ENCODE results near the gene ZMYND15.

The ZMYND15 gene

DNA sequence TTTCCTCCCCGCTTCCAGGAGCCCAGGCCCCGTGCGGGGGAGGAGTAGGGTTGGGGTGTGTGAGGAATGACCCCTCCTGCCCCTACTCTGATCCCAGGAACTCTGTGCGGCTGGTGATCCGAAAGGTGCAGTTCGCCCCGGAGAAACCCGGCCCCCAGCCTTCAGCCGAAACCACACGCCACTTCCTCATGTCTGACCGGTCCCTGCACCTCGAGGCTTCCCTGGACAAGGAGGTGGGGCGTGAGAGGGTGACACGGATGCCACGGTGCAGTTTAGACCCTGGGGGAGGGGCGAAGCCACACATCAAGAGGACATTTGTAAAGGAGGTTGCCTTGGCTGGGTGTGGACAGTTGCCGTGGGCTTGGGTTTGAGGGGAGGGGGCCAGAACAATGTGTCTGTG lies 21.8 kb upstream of the ZMYND15 start:
- no peak for FAIRE-seq

DNA sequence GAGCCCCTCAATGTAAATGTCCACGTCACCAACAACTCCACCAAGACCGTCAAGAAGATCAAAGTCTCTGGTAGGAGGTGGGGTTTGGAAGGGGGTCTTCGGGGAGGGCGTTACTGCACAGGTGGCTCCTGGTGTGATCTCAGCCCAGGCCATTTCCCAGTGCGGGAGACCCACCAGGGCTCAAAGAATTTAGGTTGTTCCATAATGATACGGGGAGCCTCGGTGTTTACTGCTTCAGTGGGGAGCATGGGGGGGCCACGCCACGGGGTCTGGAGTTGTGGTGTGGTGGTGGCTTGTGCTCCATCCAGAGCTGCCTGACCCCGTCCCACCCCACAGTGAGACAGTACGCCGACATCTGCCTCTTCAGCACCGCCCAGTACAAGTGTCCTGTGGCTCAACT lies 21.4 kb upstream of the ZMYND15 start:
- FAIRE-seq = no peak

DNA sequence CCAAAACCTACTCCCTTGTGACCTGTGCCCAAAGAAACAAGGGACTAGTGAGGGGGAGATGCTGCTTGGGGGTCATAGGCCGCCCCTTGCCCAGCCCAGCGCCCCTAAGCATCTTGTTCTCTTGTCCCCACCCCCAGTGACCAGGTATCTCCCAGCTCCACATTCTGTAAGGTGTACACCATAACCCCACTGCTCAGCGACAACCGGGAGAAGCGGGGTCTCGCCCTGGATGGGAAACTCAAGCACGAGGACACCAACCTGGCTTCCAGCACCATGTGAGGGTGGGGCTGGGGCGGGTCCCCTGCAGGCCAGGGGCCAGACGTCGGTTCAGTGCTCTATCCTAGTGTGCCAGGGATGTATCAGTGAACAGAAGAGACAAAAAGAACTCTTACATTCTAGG lies 20.5 kb upstream of the ZMYND15 start:
- no peak for FAIRE-seq

DNA sequence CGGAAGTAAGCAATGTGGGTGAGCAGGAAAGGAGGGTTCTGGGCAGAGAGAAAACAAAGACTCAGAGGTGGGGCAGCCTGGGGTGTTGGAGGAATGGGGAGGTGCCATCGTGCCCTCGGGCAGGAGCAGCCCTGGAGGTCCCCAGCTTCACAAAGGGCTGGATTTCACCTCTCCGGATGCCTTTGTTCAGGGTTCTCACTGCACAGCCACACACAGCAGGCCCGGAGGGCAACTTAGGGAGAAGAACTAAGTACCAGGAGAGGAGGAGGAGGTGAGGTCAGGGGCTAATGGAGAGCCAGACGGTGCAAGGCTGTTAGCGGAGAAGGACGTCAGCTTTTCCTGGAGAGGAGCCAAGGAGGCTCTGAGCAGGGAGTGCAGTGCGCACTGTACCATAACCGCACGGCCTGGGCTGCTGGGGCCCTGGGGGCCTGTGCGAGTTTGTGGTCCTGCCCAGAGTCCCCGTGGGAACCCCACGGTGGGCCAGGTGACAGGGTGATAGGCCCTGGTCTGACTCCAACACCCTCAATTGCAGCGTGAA lies 19.9 kb upstream of the ZMYND15 start:
- no peak for FAIRE-seq

DNA sequence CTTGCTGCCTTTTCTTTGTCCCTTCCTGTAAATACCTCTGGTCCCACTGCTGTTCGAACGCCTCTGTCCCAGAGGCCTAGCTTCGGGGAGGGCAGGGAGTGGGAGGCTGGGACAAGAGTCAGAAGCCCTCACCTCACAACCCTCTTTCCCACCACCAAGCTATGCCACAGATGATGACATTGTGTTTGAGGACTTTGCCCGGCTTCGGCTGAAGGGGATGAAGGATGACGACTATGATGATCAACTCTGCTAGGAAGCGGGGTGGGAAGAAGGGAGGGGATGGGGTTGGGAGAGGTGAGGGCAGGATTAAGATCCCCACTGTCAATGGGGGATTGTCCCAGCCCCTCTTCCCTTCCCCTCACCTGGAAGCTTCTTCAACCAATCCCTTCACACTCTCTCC lies 18.8 kb upstream of the ZMYND15 start:
- no peak for FAIRE-seq

DNA sequence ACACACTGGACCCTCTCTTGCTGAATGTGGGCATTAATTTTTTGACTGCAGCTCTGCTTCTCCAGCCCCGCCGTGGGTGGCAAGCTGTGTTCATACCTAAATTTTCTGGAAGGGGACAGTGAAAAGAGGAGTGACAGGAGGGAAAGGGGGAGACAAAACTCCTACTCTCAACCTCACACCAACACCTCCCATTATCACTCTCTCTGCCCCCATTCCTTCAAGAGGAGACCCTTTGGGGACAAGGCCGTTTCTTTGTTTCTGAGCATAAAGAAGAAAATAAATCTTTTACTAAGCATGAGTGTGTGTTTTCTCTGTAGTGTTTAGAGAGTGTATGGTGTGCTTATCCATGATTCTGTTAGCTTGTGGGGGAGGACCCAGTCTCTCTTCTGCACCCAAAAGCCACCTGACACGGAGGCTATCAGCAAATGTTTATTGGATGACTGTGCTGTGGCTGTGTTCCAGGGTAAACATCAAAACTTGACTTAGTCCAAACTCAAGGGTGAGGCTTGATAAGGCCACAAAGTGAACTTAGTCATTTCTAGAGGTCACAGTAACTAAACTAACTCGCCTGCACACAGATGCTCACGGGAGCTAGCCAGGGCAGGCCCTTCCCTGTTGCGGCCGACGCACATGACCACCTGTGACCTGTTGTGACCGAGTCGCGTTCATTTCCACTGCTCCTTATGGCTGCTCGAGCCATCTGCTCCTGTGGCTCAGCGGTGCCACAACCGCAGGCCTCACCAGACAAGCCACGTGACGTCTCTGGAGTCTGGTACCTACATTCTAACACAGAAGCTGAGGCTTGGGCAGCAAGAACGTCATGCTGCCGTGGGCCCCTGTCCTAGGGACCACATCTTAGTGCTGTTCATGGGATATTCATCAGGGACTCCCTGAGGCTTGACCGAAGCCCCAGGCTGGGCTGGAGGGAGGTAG lies 18.2 kb upstream of the ZMYND15 start:
- FAIRE-seq = no peak

DNA sequence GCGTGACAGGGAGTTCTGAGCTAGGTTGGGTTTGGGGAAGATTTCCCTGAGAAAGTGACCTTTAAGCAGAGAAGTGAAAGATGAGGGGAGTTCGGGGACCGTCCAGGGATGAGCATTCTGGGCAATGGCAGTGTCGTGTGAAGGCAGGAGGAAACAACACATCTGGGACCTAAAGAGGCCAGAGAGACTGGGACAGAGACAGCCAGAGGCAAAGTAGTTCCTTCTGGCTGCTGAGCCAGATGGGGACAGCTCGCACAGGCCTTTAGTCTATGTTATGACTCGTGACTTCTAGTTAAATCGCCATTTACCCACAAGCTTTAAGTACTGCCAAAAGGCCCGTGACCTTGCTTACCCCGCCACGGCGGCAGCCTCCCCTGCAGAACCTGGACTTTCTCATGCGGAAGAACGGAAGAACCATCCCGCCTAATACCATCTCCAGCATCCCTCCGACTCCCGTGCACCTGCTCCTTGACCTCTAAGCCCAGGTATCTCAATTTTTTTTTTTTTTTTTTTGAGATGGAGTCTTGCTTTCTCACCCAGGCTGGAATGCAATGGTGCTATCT lies 16.9 kb upstream of the ZMYND15 start:
- no peak for FAIRE-seq

DNA sequence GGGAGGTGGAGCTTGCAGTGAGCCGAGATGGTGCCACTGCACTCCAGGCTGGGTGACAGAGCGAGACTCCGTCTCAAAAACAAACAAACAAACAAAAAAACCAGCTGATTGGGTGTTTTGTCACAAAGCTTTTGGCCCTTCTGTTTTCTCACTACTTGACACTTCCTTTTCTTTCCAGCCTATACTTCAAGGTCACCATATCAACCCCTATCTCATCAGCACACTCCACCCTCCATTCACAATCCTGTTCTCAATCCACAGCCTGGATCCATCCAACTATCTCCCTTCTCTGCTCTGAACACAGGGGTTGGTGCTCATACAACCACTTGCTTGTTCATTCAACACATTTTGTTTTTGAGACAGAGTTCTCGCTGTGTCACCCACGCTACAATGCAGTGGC lies 15.0 kb upstream of the ZMYND15 start:
- no peak for FAIRE-seq

DNA sequence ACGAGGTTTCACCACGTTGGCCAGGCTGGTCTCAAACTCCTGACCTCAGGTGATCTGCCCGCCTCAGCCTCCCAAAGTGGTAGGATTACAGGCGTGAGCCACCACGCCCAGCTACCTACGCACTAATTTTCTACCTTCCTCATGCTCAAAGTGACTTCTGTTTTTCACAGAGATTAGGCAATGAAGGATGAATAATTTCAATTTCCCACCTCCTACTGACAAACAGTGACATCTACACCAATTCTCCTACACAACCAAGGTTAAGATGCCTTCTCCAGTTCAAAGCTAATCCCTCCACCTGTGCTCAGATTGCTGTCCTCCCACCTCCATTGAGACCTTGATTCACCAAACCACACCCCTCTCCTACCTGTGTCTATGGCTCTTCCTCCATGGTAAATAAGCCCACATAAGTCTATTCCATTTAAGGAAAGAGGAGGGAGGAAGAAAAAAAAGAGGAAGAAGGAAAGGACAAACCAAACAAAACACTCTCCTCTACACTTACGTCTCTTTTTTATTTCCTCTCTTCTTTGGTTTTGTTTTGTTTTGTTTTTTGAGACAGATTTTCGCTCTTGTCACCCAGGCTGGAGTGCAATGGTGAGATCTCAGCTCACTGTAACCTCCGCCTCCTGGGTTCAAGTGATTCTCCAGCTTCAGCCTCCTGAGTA lies 13.9 kb upstream of the ZMYND15 start:
- no peak for FAIRE-seq

DNA sequence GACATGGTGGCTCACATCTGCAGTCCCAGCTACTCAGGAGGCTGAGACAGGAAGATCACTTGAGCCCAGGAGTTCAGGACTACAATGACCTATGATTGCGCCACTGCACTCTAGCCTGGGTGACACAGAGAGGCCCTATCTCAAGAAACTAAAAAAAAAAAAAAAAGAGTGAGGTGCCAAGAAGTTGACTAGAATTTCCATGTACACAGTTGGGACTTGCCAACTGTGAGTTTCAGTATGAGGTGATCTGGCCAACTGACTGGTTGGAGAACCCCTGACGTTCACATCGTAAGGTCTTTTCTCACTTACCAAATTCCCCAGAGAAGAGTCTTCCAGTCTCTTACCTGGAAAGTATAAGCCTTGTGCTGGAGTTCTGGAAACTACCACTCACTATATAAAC lies 11.5 kb upstream of the ZMYND15 start:
- FAIRE-seq = no peak

DNA sequence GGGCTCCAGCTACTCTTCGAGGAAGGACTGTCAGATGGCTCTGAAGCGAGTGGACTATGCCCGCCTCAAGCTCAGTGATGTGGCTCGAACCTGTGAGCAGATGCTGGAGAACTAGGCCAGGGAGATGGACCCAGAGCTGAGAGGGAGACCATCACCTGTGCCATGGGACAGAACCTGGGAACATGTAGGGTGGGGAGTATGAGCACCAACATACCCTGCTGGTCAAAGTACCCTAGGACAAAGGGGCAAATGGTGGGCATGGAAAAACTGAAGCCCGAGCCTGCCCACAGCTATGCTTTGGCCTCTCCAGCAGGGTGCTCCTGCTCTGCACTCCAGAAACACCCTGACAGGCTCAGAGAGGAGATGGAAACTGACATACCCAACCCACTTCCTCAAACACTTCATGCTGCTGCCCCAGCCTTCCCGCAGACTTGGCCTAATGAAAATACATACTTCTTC lies 6.5 kb upstream of the ZMYND15 start:
- no peak for FAIRE-seq

DNA sequence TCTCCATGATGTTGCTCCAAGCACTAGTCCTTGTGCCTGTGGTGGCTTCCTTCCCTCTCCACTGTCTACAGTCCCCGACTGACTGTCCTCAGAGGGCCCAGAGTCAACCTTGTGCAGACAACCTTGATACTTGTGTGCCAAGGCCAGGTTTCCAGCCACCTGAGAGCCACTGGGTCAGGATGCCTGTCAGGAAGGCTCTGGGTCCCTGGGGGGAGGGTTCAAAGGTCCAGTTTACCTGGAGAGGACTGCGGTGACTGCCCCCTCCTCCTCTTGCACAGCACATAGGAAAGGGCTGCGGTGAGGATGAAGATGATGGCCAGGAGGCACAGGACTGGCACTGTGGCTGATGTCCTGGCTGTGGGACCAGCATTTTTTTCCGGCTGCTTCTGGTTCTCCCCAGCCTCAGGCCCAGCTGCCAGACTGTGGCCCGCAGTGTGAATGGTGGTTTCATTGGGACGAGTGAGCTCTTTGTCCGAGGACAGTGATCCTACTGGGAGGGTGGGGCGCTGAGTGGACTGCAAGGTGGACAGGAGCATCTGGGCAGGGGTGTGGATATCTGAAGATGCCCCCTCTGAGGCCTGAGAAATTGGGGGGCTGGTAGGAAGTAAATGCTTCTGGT lies 4.7 kb upstream of the ZMYND15 start:
- no peak for FAIRE-seq

DNA sequence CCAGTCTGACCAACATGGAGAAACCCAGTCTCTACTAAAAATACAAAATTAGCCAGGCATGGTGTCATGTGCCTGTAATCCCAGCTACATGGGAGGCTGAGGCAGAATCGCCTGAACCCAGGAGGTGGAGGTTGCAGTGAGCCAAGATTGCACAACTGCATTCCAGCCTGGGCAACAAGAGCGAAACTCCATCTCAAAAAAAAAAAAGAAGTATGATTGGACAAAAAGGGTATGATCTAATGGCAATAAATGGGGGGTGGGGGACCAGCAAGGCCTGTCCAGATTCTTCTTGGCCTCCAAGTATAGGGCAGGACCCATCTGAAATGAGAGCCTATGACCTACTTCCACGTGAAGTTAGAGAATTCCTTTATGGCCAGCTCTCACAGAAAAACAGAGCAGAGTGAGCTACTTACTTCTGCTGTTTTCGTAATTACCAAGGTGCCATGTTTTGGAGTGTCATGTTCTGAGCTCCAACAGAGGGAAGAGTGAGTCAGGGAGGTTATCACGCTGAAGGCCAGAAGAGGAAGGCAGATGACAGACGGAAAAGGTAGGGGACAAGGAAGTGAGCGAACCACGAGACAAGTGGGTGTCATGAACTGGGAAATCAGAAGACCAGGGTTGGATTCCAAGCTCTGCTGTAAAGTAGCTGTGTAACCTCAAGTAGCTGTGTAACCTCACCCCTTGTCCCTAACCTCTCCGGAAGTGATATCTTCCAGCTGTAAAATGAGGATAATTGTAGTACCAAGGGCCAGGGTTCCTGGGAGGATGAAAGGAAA lies 3.6 kb upstream of the ZMYND15 start:
- FAIRE-seq = no peak

DNA sequence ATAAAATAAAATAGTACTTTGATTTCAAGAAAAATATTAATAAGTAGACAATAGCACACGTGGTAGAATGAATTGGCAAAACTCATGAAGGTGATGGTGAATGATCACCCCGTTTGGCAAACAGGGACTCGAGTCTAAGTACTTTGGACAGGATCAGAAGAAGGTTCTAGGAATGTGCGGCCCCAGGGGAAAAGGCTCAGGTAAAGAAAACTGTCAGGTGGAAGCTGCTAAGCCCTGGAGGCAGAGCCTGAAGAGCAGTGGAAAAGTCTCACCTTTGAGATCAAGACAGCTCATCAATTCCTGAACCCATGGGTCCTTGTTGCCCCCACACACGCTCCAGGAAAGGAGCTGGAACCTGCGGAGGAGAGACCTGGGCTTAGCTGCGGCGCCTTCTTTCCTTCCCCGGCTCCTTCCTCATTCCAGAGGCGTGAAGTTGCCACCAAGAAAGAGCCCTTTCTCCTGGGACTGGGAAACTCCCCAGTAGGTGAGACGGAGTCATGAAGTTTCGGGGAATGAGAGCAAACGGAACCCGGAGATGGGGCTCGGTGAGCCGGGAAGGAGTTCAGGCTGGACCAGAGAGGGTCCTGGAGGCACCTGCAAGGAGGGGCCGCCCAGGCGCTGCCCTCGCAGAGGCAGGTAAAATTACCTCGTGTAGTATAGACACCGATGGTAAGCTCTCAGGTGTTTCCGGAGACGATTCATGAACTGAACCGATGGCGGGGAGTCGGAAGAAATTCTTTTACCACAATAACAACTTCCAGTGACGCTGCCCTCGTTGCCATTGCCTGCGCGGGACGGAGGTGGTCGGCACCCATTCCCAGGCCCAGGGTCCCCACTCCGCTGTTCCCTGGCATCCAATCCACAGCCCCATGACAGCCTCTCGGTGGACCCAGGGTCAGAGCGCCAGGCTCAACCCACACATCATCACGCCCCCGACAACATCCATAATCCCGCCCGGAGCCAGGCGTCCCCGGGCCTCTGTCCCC lies 1.2 kb upstream of the ZMYND15 start:
- no peak for FAIRE-seq

DNA sequence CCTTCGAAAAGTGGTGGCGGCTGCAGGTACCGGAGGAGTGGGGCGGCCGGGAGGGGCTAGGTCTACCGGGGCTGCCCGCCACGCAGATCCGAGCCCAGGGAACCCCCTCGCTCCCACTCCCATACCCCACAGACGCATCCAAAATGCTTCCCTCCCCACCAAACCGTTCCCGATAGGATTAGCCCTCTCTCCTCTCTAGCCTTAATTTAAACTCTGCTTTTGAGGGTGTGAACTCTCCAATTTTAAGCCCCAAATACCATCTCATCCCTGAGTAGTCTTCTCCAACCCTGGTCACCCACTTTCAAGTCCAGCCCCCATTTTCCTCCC lies 355 bp downstream of the ZMYND15 start:
- FAIRE-seq = no peak

DNA sequence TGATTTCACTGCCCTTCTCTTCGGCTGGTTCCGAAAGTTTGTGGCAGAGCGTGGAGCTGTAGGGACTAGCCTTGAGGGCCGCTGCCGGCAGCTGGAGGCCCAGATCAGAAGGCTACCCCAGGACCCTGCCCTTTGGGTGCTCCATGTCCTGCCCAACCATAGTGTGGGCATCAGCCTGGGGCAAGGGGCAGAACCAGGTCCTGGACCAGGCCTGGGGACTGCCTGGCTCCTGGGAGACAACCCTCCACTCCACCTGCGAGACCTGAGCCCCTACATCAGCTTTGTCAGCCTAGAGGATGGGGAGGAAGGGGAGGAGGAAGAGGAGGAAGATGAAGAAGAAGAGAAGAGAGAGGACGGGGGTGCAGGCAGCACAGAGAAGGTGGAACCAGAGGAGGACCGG lies 951 bp downstream of the ZMYND15 start:
- FAIRE-seq = no peak

DNA sequence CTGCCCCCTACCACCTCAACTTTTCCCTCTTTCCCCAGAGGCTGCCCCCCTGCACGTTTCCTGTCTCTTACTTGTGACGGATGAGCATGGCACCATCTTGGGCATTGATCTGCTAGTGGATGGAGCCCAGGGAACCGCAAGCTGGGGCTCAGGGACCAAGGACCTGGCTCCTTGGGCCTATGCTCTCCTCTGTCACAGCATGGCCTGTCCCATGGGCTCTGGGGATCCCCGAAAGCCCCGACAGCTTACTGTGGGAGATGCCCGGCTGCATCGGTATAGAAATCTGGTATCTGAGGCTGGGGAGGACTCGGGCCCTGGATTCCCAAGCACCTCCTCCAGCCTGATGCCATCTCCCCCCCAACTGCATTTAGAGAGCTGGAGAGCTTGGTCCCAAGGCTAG lies 1.9 kb downstream of the ZMYND15 start:
- FAIRE-seq = no peak

DNA sequence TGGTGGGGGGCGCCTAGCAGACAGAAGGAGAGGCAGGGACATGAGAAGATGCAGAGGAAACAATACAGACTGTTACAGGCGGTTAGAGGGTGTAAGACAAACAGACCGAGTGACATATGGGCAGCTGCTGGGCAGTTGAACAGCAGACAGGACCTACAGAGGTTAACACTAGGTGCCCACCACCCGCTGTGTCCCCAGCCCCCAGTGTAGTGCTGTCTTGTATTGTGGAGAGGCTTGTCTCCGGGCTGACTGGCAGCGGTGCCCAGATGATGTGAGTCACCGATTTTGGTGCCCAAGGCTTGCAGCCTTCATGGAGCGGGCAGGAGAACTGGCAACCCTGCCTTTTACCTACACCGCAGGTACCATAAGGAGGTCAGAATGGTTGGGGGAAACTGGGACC lies 2.5 kb downstream of the ZMYND15 start:
- no peak for FAIRE-seq

DNA sequence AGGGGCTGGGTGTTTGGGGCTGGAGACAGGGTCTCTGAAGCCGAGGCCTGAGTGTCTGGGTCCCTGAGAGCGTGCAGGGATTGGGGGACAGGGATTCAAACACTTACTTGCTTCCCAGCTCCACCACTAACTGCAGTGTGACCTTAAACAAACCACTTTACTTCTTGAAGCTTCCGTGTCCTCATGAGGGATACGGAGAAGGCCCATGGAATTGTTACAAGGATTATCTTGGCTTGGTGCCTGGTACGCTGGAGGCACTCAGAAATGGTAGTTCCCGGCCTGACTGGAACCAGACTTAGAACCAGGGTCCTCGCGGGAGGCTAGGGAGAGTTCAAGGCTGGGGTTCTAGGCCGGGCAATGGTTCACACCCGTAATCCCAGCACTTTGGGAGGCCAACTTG lies 3.0 kb downstream of the ZMYND15 start:
- FAIRE-seq = no peak

DNA sequence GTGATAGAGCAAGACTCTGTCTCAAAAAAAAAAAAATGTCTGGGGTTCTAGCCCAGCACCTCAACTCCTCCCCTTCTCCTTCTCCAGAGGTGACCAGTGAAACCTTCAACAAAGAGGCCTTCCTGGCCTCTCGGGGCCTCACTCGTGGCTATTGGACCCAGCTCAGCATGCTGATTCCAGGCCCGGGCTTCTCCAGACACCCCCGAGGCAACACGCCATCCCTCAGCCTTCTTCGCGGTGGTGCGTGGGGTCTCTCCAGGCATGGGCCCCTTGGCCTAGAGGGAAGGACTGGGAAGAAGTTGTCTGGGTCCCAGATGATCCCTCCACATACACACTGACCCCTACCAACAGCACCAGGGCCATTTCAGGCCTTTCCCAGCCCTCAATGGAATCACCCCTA lies 3.6 kb downstream of the ZMYND15 start:
- no peak for FAIRE-seq

DNA sequence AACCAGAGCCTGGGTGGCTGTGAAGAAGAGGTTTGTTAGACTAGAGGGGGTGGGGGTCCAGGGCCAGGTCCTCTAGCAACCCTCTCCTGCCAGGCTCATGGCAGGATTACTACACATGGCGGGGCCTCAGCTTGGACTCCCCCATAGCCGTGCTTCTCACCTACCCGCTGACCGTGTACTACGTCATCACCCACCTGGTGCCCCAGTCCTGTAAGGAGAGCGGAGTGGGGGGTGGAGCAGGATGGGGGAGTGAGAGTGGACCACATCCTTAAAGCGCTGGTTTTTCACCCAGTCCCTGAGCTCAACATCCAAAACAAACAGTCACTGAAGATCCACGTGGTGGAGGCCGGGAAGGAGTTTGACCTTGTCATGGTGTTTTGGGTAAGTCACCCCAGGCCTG lies 4.3 kb downstream of the ZMYND15 start:
- no peak for FAIRE-seq

All from endometrium (tissue), 2 donors.